GM19099 (cell line): ENCODE measurements around the gene ONECUT2.

ENCODE experiments used
- POLR2A ChIP-seq: IDR thresholded peaks from 3 replicates; pipeline ENCODE4 v1.6.1; 2011; ENCODE audit warnings: low read depth; ENCODE audit not compliant: insufficient read length; ENCODE audit errors: extremely low read depth

ONECUT2 gene

DNA sequence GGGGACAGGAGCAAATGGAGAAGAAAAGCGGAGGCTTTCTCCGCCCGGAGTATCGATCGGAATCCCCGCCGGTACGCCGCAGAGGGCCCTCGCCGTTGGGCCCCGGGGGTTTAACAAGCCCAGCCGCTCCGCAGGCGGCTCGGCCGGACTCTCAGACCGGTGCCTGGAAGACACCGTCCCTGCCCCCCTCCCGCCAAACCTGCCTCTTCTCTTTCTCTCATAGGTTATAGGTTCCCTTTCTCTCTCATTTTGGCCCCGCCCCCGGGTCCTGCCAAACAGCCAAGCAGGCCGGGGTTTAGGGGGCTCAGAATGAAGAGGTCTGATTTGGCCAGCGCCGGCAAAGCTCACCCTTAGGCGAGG, 4.4 kb downstream of the ONECUT2 start:
- no peak for TF ChIP-seq POLR2A

DNA sequence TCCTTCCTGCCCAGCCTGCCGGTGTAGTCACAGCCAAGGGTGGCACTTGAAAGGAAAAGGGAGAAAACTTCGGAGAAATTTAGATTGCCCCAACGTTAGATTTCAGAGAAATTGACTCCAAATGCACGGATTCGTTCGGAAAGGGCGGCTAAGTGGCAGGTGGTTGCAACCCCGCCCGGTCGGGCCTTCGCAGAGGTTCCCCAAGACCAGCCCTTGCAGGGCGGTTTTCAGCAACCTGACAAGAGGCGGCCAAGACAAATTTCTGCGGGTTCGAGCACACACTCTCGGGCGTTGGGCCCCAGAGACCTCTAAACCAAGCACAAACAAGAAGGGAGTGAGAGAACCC, 4.8 kb downstream of the ONECUT2 start:
- no peak for TF ChIP-seq POLR2A

DNA sequence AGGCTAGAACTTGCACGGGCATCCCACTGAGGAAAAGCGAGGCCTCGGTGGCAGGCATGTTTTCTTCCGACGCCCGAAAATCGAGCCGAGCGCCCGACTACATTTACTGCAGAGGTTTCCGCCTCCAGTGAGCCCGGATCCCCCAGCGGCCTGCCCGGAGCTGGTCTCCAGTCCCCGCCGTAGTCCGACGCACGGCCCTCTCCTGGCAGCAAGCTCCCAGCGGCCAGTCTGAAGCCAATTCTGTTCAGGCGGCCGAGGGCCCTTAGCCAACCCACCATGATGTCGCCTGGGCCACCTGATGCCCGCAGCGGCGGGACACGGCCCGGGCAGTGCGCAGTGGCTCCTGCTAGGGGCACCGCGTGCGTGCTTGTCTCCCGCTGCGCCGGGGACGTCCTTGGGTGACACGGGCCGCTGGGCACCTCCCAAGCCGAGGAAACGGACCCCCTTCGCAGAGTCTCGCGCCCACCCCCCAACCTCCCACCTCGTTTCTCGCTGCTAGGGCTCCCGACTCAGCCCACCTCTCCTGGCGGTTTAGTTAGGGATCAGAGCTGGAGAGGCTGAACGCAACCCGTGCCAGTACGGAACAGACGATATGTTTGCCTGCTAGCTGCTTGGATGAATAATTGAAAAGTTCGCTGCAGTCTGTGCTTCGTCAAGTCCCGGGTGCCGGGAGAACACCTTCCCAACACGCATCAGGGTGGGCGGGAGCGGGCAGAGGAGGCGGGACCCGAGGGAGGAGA, 5.3 kb downstream of the ONECUT2 start:
- no peak for TF ChIP-seq POLR2A

DNA sequence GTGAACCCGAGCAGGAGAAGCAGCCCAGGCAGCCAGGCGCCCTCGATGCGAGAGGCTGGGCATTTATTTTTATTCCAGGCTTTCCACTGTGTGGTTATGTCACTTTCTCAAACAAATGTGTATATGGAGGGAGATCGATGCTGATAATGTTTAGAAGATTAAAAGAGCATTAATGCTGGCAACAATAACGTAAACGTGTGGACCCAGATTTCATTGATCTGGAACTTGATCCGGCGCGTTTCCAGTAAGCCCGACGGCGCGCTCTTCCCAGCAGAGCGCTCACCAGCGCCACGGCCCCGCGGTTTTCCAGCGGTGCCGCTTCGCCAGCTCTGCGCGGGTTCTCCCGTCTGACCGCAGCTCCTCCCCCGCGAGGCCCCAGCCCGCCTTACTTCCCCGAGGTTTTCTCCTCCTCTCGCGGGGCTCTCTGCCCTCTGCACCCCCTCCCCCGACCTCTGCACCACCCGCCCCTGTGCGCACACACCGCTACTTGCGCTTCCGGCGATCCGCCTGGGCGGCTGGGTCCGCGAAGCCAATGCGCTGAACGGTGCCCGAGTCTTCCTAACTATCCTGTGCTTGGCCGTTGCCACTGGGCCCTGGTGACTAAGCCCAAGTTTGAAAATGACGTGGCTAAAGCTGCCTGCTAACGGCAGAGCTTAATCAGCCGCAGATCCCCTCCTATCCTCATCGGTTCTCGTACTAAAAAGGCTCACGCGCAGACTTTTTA, 6.1 kb downstream of the ONECUT2 start:
- TF ChIP-seq POLR2A = no peak

DNA sequence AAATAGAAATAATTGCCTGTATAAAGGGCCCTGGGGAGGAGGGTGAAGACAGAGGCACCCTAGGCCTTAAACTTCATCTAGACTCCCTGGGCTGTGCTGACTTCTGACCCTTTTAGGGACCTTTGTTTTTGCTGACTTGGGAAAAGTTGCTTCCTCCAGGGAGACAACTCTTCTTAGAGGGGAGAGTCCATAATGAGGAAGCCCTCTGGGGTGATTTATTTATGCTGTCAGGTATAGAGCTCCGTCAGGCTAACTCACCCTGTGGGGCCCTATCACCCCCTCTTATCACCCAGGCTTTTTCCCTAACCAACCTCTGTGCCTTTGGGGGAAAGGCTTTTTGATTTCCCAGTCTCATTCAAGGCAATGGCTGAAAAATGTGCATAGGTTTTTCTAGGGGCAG, 8.1 kb downstream of the ONECUT2 start:
- no peak for TF ChIP-seq POLR2A

DNA sequence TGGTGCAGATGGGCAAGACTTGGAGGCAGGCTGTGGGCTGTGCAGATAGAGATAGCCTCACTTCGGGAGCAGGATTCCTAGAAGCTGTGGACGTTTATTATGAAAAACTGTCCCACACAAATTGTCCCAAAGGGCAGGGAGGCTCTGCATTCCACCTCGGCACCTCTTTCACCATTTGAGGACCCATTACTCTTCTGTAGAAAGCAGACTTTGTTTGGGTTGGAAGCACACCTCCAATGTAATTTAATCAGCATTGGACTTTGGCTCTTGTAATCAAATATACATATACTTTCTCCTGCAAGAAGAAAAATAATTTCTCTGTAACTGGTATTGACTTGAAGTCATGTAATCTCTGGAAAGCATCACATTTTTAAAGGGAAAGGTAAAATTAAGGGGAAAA, 8.5 kb downstream of the ONECUT2 start:
- TF ChIP-seq POLR2A = no peak

DNA sequence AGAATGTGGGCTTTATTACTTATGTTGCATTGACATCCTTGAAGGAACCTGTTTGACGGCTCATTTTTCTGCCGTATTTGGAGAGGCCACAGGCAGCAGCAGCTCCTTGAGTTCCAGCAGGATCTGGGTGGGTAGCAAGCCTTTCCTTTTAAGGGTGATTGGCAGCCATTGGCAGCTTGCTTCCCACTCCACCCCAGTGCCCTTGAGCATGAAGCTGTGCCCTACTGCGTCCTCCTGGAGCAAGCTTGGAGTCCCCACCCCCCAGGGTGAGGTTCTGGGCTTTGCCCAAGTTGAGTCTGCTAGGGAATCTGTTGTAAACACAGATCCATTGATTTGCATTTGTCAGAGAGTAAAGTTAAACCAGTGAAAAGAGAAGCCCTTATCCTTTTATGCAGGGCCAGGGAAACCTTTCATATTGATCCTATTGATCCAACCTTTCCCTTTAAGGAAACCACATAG, 9.2 kb downstream of the ONECUT2 start:
- TF ChIP-seq POLR2A = no peak

DNA sequence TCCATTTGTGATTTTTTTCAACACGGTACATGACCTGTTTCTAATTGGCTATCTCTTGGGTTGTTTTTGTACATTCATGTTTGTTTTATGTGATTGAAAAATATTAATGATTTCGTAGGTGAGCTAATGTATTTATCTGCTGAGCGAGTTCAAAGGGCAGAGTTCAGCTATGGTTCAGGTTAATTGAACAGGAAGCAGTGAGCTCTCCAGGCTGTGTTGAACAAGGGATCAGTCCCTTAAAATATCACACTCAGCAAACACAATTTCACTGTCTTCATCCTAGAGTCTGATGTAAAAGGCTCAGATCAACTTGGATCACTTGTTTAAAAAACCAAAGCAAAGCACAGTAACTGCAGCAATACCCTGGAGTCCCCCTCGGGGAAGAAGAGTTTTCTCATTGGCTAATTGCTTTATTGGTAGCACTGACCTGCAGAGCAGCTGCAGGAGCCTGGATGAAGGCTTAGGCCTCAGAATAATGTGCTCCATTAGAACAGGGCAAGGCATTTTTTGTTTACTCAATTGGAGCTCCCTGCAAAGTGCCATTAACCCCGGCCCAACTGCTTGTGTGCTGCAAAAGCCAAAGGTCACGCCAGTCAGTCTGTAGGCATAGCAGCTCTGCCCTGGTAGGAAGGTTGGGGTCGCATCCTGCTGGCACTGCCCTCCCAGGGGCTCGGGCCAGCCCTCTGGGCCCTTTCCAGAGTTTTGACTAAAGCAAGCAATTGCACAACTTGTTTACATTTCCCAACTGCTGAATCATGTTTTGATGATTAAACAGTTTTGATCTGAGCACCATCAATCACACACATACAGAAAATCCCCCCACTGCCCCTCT, 10.5 kb downstream of the ONECUT2 start:
- TF ChIP-seq POLR2A = no peak

DNA sequence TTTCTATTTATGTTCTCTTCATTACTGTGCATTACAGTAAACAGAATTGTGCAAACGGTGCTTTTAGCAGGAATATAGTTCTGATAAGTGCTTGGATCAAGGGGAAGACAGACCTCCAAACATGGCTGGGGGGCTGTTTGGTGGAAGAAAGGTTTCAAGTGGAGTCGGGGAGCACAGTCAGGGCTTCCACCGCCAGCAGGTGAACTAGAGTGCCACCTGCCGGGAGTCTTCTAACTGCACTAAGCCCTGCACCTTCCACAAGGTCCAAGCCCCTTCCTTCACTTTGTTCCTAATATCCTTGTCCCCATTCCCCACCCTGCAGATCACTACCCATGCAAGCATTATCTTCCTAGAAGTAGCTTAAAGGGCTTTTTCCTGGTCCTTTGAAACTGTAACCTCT, 11.1 kb downstream of the ONECUT2 start:
- no peak for TF ChIP-seq POLR2A

DNA sequence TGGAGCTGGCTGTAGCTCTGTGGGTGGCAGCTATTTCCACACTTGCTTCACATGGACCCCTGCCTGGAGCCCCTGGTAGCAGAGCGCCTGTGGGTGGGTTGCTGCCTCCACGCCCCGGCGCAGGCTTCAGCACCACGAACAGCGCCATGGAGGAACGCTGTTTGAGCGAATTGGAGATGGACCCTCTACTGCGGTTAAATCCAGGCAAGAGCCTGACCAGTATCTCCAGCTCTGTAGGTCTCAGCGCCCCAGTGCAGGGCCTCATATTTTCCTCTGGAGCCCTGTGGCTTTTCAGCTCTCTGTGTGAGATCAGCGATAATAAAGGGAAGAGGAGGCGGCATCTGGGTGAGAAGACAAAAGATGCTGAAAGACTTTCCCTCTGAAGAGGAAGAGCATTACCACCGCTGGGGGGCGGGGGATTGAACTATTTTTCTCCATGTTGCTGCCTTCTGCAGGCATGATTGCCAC, 12.0 kb downstream of the ONECUT2 start:
- TF ChIP-seq POLR2A = no peak

DNA sequence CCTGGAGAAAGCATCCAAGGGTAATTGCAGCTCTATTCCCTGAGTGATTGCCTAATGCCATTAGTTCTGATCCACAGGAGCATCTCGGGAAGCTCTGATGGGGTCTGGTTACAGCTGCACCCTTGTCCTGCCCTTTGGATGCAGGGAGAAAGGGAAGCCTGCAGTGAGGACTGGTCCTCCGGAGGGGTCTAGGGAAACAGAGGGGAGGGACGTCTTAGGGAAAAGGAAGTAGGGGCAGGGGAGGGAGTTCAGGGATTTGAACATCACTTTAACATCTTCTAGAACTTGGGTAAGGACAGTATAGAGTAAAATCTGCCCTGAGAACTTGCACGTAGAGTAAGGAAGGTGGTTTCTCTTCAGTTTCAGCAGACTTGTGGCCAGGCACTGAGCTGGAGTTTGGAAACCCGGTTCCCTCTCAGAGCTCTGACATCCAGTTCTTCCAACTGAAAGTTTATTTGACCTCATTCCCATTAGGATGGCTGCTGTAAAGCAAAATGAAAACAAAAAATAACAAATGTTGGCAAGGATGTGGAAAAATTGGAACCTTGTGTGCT, 20.5 kb downstream of the ONECUT2 start:
- TF ChIP-seq POLR2A = no peak

DNA sequence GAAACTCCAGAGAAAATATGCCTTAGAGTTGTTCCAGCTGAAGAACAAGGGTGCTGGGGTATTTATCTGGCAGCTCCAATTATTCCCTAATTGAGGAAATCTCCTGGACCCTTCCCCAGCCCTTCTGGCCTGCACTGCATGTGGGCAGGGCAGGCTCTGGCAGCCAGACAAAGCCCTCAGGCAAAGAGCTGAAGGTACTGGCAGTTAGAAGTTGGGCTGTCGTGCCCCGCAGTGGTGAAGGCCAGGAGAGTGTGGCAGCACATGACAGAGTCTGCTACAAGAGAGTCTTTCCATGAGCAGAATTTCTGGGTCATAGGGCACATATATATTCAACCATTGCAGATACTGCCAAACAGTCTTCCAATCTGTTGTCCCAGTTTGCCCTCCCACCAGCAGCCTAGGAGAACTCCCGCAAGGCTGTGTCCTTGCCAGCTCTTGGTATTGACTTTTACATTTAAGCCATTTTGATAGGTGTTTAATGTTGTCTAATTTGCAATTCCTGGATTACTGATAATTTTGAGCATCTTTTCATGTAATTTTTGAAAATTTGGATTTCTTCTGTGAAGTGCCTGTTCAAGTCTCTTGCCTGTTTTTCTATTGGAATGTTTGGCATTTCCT, 26.6 kb downstream of the ONECUT2 start:
- TF ChIP-seq POLR2A = no peak

DNA sequence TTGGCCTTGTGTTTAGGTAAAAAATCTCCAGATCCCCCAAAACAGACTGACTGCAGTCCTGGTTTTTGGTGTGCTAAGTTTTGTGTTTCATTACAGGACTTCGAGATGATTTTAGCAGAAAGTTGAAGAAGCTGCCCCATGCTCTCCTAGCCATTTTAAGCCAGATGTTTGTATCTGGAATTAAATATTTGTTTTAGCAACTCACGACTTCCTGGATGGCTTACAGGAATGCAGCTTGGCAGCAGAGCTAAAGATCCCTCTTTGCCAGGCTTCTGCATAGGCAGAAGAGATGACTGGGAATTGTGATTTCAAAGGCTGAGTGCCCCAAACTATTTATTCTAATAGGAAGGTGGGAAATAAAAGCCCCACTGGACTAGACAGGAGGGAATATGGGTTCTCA, 31.1 kb downstream of the ONECUT2 start:
- no peak for TF ChIP-seq POLR2A

DNA sequence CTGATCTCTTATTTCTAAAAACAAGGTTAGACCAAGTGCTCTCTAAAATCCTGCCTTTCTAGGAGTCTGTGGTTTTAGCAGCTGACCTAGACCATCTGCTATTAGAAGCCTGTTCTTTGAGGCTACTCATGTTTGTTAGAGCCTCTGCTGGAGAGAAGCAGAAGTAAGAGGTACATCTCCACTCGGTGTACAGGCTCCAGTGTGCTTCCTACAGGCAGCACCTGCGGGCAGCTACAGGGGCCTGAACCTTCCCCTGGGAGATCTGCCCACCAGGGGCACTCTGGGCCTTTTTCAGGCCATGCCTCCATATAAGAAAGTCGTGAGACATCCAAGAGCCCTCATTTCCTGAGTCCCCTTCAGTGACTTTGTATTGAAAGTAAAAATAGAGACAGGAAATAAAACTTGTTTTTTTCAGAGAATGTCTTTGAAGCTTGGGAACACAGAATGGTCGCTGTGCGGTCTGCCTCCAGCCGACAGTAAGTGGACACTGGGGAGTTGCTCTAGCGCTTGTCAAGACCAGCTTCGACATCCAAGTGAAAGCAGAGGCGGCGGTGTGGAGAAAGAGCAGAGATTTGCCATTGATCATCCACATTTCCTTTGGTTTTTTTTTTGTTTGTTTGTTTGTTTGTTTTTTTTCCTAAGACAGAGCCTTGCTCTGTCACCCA, 31.7 kb downstream of the ONECUT2 start:
- no peak for TF ChIP-seq POLR2A
